Caco-2 (cell line): ENCODE measurements around the gene TULP3. TPM values are rescaled to one million over a fixed set of nuclear protein-coding genes. Genes with fewer than 3 reads are reported as not detected.

Source experiments
- BruUV-seq: library from RNA; stranded (reverse); fragments of 400-500 nt; replicated peaks from 2 replicates; lab custom pipeline; 2021; lab: Mats Ljungman, UMichigan
- CTCF ChIA-PET: fragments of 300-600 bp; sonication (Branson Sonifier 250); formaldehyde crosslinking; loops from one replicate; lab custom pipeline; 2022; ENCODE audit warnings: antibody characterized with exemption; lab: Charles Lee
- POLR2A ChIA-PET: fragments of 300-600 bp; sonication (Branson Sonifier 250); formaldehyde crosslinking; loops from one replicate; lab custom pipeline; 2022; ENCODE audit warnings: antibody characterized with exemption; lab: Charles Lee
- DNase-seq, 2 experiments: peaks; one replicate each; pipeline versions ENCODE4 v3.0.0 to v3.0.0-alpha.2; 2020 to 2022
- H3K27me3 ChIP-seq: replicated peaks from 2 replicates; pipeline ENCODE4 v1.6.0; 2011; ENCODE audit warnings: low read length; ENCODE audit not compliant: control insufficient read depth, insufficient read depth
- H3K36me3 ChIP-seq: 2 replicates; pipeline ENCODE4 v1.5.1; 2011; ENCODE audit warnings: low read length; ENCODE audit not compliant: control insufficient read depth, insufficient read depth
- H3K4me1 ChIP-seq: fragments of 250-450 bp; sonication (Bioruptor Pico); 2 replicates; pipeline ENCODE4 v1.5.1; 2020; ENCODE audit warnings: mild to moderate bottlenecking
- H3K4me3 ChIP-seq: 2 replicates; pipeline ENCODE4 v1.5.1; 2011; ENCODE audit warnings: low read depth, mild to moderate bottlenecking, control low read depth, low read length
- H3K9me3 ChIP-seq: fragments of 250-450 bp; sonication (Bioruptor Pico); 2 replicates; pipeline ENCODE4 v1.5.1; 2020; ENCODE audit warnings: mild to moderate bottlenecking, moderate library complexity
- H3K27ac Mint-ChIP-seq: one replicate; pipeline ENCODE4 v1.8.0; 2022; ENCODE audit warnings: mixed read lengths; ENCODE audit not compliant: unreplicated experiment
- H3K27me3 Mint-ChIP-seq: one replicate; pipeline ENCODE4 v1.8.0; 2022; ENCODE audit warnings: mixed read lengths; ENCODE audit not compliant: insufficient read depth, unreplicated experiment
- H3K36me3 Mint-ChIP-seq: one replicate; pipeline ENCODE4 v1.8.0; 2022; ENCODE audit warnings: mild to moderate bottlenecking, mixed read lengths; ENCODE audit not compliant: insufficient read depth, unreplicated experiment
- H3K4me1 Mint-ChIP-seq: one replicate; pipeline ENCODE4 v1.8.0; 2022; ENCODE audit warnings: low read depth, mixed read lengths; ENCODE audit not compliant: unreplicated experiment
- H3K4me3 Mint-ChIP-seq: one replicate; pipeline ENCODE4 v1.8.0; 2022; ENCODE audit warnings: mild to moderate bottlenecking, moderate library complexity, mixed read lengths; ENCODE audit not compliant: unreplicated experiment
- H3K9me3 Mint-ChIP-seq: one replicate; pipeline ENCODE4 v1.8.0; 2022; ENCODE audit warnings: mixed read lengths; ENCODE audit not compliant: unreplicated experiment
- CTCF ChIP-seq, 2 experiments: fragments of 200-600 bp in 1 of 2; IDR thresholded peaks; 1 replicate in 1 of 2; 2 replicates in 1 of 2; pipeline versions ENCODE4 v1.5.1 to v1.8.0; 2011 to 2022; ENCODE audit warnings: antibody characterized with exemption in 1 of 2, control low read depth in 1 of 2, inconsistent platforms in 1 of 2, low read depth in 1 of 2, low read length in 1 of 2, mild to moderate bottlenecking in 1 of 2, moderate library complexity in 1 of 2; ENCODE audit not compliant: insufficient read depth in 1 of 2, severe bottlenecking in 1 of 2, unreplicated experiment in 1 of 2
- intact Hi-C: fragments of 100-400 bp; cut with micrococcal nuclease; formaldehyde crosslinking; loops from one replicate; pipeline ENCODE4 v1.10.0; 2022; ENCODE audit not compliant: unreplicated experiment
- total RNA-seq: library from RNA; stranded (reverse); gene quantifications from 2 replicates; pipeline ENCODE4 v1.2.3, GENCODE V29; 2022

The TULP3 gene
- total RNA-seq, 1 experiment from 2014 or later: 31.0 TPM

GRCh38 chr12:2851931-2852330 is 38.8 kb upstream of the TULP3 start:
- BruUV-seq: no TSS peak
- Mint-ChIP-seq H3K4me1 (peaks cover 27% of the 10 kb centered on the region), H3K36me3 (peaks cover 19% of the 10 kb centered on the region), H3K27ac (no peak overlapping the region), H3K27me3 (no peaks in the 10 kb centered on the region), H3K9me3 (no peaks in the 10 kb centered on the region), H3K4me3 (no peak overlapping the region)
- ChIA-PET CTCF (no interaction called here), POLR2A (interaction anchor here (0.6 kb wide), 2 partner anchors 23 to 38 kb away, joined by 3 read pairs; no protein-coding TSS in a partner anchor)
- DNase-seq: no peak
- Histone ChIP-seq H3K4me1 (peaks cover 19% of the 10 kb centered on the region), H3K36me3 (no peaks in the 10 kb centered on the region), H3K27me3 (no peaks in the 10 kb centered on the region), H3K9me3 (no peaks in the 10 kb centered on the region), H3K4me3 (no peak overlapping the region)
- intact Hi-C loops: no loop called here
- no peak for TF ChIP-seq CTCF (IDR thresholded peaks at IDR 0.05; ENCODE audit: insufficient read depth in 1 of 2, low read depth in 1 of 2, low read length in 1 of 2, severe bottlenecking in 1 of 2, unreplicated experiment in 1 of 2)

DNA sequence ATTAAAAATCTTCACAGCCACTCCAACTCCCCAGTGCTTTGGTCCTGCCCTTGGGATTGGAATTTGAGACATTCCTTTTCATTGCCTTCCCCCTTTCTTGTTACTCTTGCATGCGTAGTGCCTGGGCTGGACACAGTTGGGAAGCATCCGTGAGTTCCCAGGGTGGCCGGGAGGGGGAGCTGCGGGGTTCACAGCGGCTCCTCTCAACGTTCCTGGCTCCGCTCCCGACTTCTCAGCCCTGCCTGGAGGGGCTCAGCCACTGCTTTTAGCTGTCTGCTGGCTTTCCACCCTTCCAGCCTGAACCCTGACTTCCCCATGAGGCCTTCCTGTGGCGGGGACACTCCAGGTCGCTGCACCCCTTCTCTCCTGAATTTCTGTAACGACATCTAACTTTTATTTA is 37.1 kb upstream of the TULP3 start:
- no peaks in the 10 kb centered on the region for H3K27me3 Mint-ChIP-seq
- Histone ChIP-seq H3K4me1 (peaks cover 27% of the 10 kb centered on the region), H3K4me3 (no peak overlapping the region), H3K27me3 (no peaks in the 10 kb centered on the region), H3K36me3 (no peaks in the 10 kb centered on the region), H3K9me3 (no peaks in the 10 kb centered on the region)
- peaks cover 34% of the 10 kb centered on the region for H3K4me1 Mint-ChIP-seq
- POLR2A ChIA-PET: interaction anchor here (1.1 to 1.2 kb wide), 2 partner anchors 15 to 20 kb away, joined by 3 to 5 read pairs; no protein-coding TSS in a partner anchor
- no peaks in the 10 kb centered on the region for H3K9me3 Mint-ChIP-seq
- intact Hi-C loops: no loop called here
- DNase-seq: peak; percentile 69 to 76
- no peak overlapping the region for H3K27ac Mint-ChIP-seq
- H3K4me3 Mint-ChIP-seq: no peak overlapping the region
- no TSS peak for BruUV-seq
- CTCF ChIA-PET: interaction anchor here (0.7 to 1.6 kb wide), 4 partner anchors 8 to 105 kb away, joined by 3 to 10 read pairs (median 4); partner anchors contain the start of genes FOXM1 and RHNO1
- peaks cover 36% of the 10 kb centered on the region for H3K36me3 Mint-ChIP-seq
- peak; percentile 60 to 67 for TF ChIP-seq CTCF (IDR thresholded peaks at IDR 0.05; ENCODE audit: insufficient read depth in 1 of 2, low read depth in 1 of 2, low read length in 1 of 2, severe bottlenecking in 1 of 2, unreplicated experiment in 1 of 2)

DNA sequence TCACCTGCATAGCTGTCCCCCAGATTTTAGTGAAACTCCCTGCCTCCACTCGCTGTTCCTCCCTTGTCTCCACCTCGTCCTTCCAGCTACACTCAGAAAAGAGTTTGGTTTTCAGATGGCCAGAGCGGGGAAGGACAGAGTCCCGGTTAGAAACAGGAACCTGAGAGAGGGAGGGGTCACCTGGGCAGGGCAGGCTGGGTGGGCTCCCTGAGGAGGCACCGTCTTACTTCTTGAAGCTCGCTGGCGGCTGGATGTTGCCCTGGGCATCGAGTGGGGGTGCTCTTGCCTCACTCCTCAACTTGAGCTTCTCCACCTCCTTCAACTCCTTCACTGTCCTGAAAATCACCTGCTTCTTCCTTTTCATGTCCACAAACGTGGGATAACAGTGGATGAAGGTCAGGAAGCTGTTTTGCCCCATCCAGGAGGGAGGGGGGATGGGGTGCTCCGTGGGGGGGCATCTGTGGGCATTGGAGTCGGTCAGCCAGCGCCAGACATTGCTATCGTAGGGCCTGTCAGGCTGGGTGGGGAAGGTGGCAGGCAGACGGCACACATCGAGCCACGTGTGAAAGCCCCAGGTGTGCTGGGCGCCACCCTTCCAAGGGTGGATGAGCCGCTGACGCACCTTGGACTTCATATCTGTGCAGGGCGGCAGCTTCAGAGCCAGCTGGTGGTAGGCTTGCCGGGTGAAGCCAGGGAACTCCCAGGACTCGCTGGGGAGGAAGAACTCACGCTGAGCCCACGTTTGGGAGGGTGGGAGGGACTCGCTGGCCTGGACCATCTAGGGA is 35.8 kb upstream of the TULP3 start:
- ChIA-PET CTCF (interaction anchor here (0.6 to 1.6 kb wide), 4 partner anchors 9 to 104 kb away, joined by 3 to 10 read pairs (median 3); partner anchors contain the start of genes FOXM1 and RHNO1), POLR2A (interaction anchor here (1.2 kb wide), 1 partner anchor 14 kb away, joined by 3 read pairs; no protein-coding TSS in a partner anchor)
- Mint-ChIP-seq H3K36me3 (peaks cover 47% of the 10 kb centered on the region), H3K4me3 (no peak overlapping the region), H3K27ac (peak overlapping the region; percentile 43), H3K27me3 (no peaks in the 10 kb centered on the region), H3K9me3 (no peaks in the 10 kb centered on the region), H3K4me1 (peaks cover 23% of the 10 kb centered on the region)
- no peak for TF ChIP-seq CTCF (IDR thresholded peaks at IDR 0.05; ENCODE audit: insufficient read depth in 1 of 2, low read depth in 1 of 2, low read length in 1 of 2, severe bottlenecking in 1 of 2, unreplicated experiment in 1 of 2)
- no peaks in the 10 kb centered on the region for H3K27me3 ChIP-seq
- peaks cover 17% of the 10 kb centered on the region for H3K4me1 ChIP-seq
- H3K9me3 ChIP-seq: no peaks in the 10 kb centered on the region
- no peaks in the 10 kb centered on the region; the same call in 1 of the 2 replicates for H3K36me3 ChIP-seq
- no peak overlapping the region for H3K4me3 ChIP-seq
- BruUV-seq: no TSS peak
- DNase-seq: no peak
- intact Hi-C loops: no loop called here
